Rectal smooth muscle tissue (tissue), 1 donor: Measurements from ENCODE around the gene TMEM225B.
A peak's percentile ranks its signal among the peaks of the same experiment; 100 is the strongest.

Experiments used
- H3K27ac ChIP-seq: one replicate; pipeline ENCODE4 v1.7.0; 2013; ENCODE audit warnings: low read depth, low read length, inconsistent platforms
- H3K27me3 ChIP-seq: one replicate; pipeline ENCODE4 v1.7.0; 2013; ENCODE audit warnings: low read length; ENCODE audit not compliant: control insufficient read depth, insufficient read depth
- H3K36me3 ChIP-seq: one replicate; pipeline ENCODE4 v1.7.0; 2013; ENCODE audit warnings: low read length; ENCODE audit not compliant: control insufficient read depth, insufficient read depth
- H3K4me1 ChIP-seq: one replicate; pipeline ENCODE4 v1.7.0; 2013; ENCODE audit warnings: low read length; ENCODE audit not compliant: control insufficient read depth, insufficient read depth
- H3K4me3 ChIP-seq: one replicate; pipeline ENCODE4 v1.7.0; 2013; ENCODE audit warnings: low read length
- H3K9ac ChIP-seq: one replicate; pipeline ENCODE4 v1.7.0; 2013; ENCODE audit warnings: low read length

Gene TMEM225B

GRCh38 chr7:99588868-99589267 lies 9.2 kb upstream of the TMEM225B start:
- no peak overlapping the region for H3K4me3 ChIP-seq
- H3K36me3 ChIP-seq: no peaks in the 10 kb centered on the region
- no peak overlapping the region for H3K27ac ChIP-seq

DNA sequence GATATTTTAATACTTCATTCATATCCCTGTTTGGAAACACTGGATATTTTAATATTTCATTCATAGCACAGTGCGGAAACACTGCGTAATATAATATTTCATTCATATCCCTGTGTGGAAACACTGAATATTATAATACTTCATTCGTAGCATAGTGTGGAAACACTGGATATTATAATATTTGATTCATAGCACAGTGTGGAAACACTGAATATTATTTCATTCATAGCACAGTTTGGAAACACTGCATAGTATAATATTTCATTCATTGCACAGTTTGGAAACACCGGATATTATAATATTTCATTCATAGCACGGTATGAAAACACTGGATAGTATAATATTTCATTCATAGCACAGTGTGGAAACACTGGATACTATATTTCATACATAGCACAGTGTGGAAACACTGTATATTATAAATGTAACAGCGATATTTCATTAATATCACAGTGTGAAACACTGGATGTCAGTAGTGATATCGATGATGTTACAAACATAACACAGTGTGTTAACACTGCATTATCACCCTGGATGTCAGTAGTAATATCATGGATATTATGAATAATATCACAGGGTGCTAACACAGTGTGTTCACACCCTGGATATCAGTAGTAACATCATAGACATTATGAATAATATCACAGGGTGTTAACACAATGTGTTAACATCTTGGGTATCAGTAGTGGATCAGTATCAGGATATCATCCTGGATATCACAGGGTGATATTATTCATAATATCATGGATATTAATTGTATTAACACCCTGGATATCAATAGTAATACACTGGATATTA lies 2.9 kb upstream of the TMEM225B start:
- Histone ChIP-seq H3K27me3 (no peaks in the 10 kb centered on the region), H3K9ac (no peak overlapping the region), H3K36me3 (no peaks in the 10 kb centered on the region), H3K27ac (no peak overlapping the region), H3K4me3 (no peak overlapping the region), H3K4me1 (no peaks in the 10 kb centered on the region)

More at GRCh38 chr7:99588868-99589267, 9.2 kb upstream of the TMEM225B start:
- Histone ChIP-seq H3K9ac (no peak overlapping the region), H3K27me3 (no peaks in the 10 kb centered on the region), H3K4me1 (no peaks in the 10 kb centered on the region)

DNA sequence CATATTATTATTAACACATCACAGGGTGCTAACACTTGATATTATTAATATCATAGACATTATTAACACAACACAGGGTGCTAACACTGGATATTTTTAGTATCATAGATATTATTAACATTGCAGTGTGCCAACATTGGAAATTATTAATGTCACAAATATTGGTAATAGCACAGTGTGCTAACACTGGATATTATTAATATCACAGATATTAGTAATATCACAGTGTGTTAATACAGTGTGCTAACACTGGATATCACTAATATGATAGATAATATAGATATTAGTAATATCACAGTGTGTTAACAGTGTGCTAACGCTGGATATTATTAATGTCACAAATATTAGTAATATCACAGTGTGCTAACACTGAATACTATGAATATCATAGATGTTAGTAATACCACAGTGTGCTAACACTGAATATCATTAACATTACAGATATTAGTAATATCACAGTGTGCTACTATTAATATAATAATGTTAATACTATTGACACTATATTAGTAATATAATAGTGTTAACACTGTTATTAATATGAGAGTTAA lies 1.6 kb upstream of the TMEM225B start:
- H3K27me3 ChIP-seq: no peaks in the 10 kb centered on the region
- H3K36me3 ChIP-seq: no peaks in the 10 kb centered on the region
- no peak overlapping the region for H3K4me3 ChIP-seq
- H3K4me1 ChIP-seq: no peaks in the 10 kb centered on the region
- no peak overlapping the region for H3K9ac ChIP-seq
- no peak overlapping the region for H3K27ac ChIP-seq

GRCh38 chr7:99599836-99600235 lies 1.8 kb downstream of the TMEM225B start:
- Histone ChIP-seq H3K36me3 (no peaks in the 10 kb centered on the region), H3K27ac (no peak overlapping the region), H3K4me3 (no peak overlapping the region), H3K27me3 (no peaks in the 10 kb centered on the region), H3K9ac (no peak overlapping the region), H3K4me1 (no peaks in the 10 kb centered on the region)

DNA sequence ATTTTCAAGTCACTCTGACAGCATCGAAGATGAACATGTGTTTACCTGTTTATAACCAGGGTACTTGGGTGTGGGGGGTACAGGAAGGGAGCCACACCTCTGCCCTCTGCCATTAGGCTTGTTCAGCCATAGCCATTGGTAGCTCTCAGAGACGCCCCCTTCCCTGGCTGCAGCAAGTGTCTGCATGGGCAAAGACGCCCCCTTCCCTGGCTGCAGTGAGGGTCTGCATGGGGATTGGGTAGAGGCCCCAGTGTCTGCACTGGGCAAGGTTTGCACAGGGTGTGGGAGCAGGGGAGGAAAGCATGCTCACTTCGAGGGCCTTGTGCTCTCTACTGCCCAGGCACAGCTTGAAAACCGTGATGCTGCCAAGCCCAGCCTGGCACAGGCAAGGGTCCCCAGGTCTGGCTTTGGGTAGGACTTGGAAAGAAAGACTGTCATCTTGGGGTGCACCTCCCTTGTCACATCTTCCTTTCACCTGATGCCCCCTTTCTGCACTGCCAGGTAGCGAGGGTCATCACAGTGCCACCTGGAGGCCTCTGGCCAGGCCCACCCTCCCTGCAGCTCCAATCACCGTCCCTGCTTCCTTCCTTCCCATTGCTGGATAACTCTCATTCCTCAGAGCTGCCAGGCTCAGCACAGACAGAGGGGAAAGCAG lies 3.7 kb downstream of the TMEM225B start:
- H3K4me3 ChIP-seq: no peak overlapping the region
- no peak overlapping the region for H3K9ac ChIP-seq
- no peaks in the 10 kb centered on the region for H3K36me3 ChIP-seq
- H3K4me1 ChIP-seq: no peaks in the 10 kb centered on the region
- no peak overlapping the region for H3K27ac ChIP-seq
- no peaks in the 10 kb centered on the region for H3K27me3 ChIP-seq

GRCh38 chr7:99605527-99605926 lies 7.5 kb downstream of the TMEM225B start:
- Histone ChIP-seq H3K27ac (no peak overlapping the region), H3K4me3 (no peak overlapping the region), H3K9ac (no peak overlapping the region), H3K4me1 (no peaks in the 10 kb centered on the region), H3K27me3 (no peaks in the 10 kb centered on the region), H3K36me3 (no peaks in the 10 kb centered on the region)

DNA sequence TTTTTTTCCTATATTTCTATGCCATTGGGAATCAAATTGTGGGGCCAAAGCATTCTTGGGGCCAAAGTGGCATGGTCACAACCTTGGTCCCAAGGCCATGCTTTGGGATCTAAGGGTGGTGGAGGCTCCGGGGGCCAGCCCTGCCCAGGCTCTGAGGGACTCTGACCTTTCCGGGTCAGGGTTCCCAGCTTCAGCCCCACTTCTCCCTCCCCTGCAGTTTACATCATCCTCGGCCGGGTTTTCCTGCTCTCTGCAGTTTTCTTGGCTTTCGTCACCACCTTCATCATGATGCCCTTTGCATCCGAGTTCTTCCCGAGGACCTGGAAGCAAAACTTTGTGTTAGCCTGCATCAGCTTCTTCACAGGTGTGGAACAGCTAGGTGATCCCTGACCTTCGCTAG lies 8.5 kb downstream of the TMEM225B start:
- Histone ChIP-seq H3K36me3 (no peaks in the 10 kb centered on the region), H3K4me1 (no peaks in the 10 kb centered on the region), H3K4me3 (no peak overlapping the region), H3K27me3 (no peaks in the 10 kb centered on the region), H3K27ac (no peak overlapping the region), H3K9ac (no peak overlapping the region)

DNA sequence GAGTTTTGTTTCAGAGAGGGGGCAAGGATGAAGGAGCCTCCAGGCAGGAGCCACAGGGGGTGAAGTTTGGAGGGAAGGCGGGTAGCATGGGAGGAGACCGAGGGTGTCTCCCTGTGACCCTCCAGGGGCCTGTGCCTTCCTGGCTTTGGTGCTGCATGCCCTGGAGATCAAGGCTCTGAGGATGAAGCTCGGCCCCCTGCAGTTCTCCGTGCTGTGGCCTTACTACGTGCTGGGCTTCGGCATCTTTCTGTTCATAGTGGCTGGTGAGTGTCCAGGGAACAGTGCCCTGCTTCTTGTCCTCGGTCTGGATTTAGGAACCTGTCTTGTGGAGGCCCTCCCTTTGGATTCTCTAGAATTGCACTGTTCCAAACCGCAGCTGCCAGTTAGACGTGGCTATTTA lies 9.5 kb downstream of the TMEM225B start:
- no peak overlapping the region for H3K4me3 ChIP-seq
- no peak overlapping the region for H3K9ac ChIP-seq
- no peaks in the 10 kb centered on the region for H3K36me3 ChIP-seq
- no peaks in the 10 kb centered on the region for H3K4me1 ChIP-seq
- H3K27me3 ChIP-seq: no peaks in the 10 kb centered on the region
- no peak overlapping the region for H3K27ac ChIP-seq

GRCh38 chr7:99614495-99614894 lies 16.4 kb downstream of the TMEM225B start:
- Histone ChIP-seq H3K4me1 (peaks cover 8% of the 10 kb centered on the region), H3K36me3 (peaks cover 2% of the 10 kb centered on the region), H3K9ac (no peak overlapping the region), H3K4me3 (no peak overlapping the region), H3K27ac (no peak overlapping the region), H3K27me3 (no peaks in the 10 kb centered on the region)

GRCh38 chr7:99615989-99616358 lies 17.9 kb downstream of the TMEM225B start:
- Histone ChIP-seq H3K4me3 (peak overlapping the region; percentile 78), H3K9ac (no peak overlapping the region), H3K27me3 (no peaks in the 10 kb centered on the region), H3K36me3 (peaks cover 9% of the 10 kb centered on the region), H3K4me1 (peaks cover 8% of the 10 kb centered on the region), H3K27ac (no peak overlapping the region)

- Histone ChIP-seq H3K27ac (peak within 1 kb of the TSS; percentile 63), H3K9ac (peak within 1 kb of the TSS; percentile 26)
Measured at GRCh38 chr7:99616359-99617191, 18.5 kb downstream of the TMEM225B start, which contains the start of gene ZSCAN25. ZSCAN25 (plus strand) TSS chr7:99616946; CDS start chr7:99619607, 2,661 bp downstream.

DNA sequence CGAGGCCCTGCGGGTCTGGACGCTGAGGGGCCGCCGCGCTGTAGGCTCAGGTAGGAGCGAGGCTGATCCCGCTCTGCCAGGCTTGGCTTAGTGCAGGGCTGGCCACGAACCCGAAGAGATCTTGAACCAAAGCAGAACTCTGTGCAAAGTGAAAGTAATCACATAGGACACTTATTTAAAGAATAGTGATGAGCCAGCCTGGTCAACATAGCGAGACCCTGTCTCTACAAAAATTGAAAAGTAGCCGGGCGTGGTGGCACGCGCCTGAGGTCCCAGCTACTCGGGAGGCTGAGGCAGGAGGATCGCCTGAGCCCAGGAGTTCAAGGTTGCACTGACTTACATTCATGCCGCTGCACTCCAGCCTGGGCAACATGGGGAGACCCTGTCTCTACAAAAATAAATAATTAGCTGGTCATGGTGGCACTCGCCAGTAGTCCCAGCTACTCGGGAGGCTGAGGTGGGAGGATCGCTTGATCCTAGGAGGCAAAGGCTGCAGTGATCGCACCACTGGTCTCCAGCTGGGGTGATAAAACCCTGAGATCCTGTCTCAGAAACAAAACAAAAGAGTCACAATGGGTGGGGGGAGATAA lies 19.2 kb downstream of the TMEM225B start:
- Histone ChIP-seq H3K9ac (peak overlapping the region; percentile 26), H3K4me1 (peaks cover 8% of the 10 kb centered on the region), H3K36me3 (peaks cover 20% of the 10 kb centered on the region), H3K4me3 (peak overlapping the region; percentile 78), H3K27me3 (no peaks in the 10 kb centered on the region), H3K27ac (peak overlapping the region; percentile 63)

More at GRCh38 chr7:99616359-99617191, 18.5 kb downstream of the TMEM225B start, which contains the start of gene ZSCAN25:
- peaks cover 8% of the 10 kb centered on the region for H3K4me1 ChIP-seq
- no peaks in the 10 kb centered on the region for H3K27me3 ChIP-seq
- H3K36me3 ChIP-seq: peaks cover 15% of the 10 kb centered on the region
- peak within 1 kb of the TSS; percentile 78 for H3K4me3 ChIP-seq
